HG03103 (cell line): ENCODE results near the gene PDCD6IP.

Source experiments
- ATAC-seq: cut with Tn5 transposase; IDR thresholded peaks from one replicate; pipeline ENCODE4 v1.9.1; 2021; ENCODE audit warnings: low read depth; ENCODE audit not compliant: unreplicated experiment

PDCD6IP gene

GRCh38 chr3:33885496-33885895 is 87.1 kb downstream of the PDCD6IP start:
- no peak for ATAC-seq

- ATAC-seq = no peak
Measured at GRCh38 chr3:33886015-33886414, 87.6 kb downstream of the PDCD6IP start.

- no peak for ATAC-seq
Measured at GRCh38 chr3:33887478-33887877, 89.0 kb downstream of the PDCD6IP start.

- no peak for ATAC-seq
Measured at GRCh38 chr3:33889394-33890039, 91.1 kb downstream of the PDCD6IP start.

- ATAC-seq = no peak
Measured at GRCh38 chr3:33892655-33893054, 94.2 kb downstream of the PDCD6IP start.

- no peak for ATAC-seq
Measured at GRCh38 chr3:33895658-33896057, 97.2 kb downstream of the PDCD6IP start.

GRCh38 chr3:33897306-33897705 is 98.9 kb downstream of the PDCD6IP start:
- ATAC-seq = no peak

- ATAC-seq = no peak
Measured at GRCh38 chr3:33898901-33899300, 100.5 kb downstream of the PDCD6IP start.

GRCh38 chr3:33900440-33900808 is 102.0 kb downstream of the PDCD6IP start:
- ATAC-seq = no peak

- ATAC-seq = no peak
Measured at GRCh38 chr3:33900809-33901505, 102.5 kb downstream of the PDCD6IP start.

- no peak for ATAC-seq
Measured at GRCh38 chr3:33901862-33902563, 103.6 kb downstream of the PDCD6IP start.

GRCh38 chr3:33904730-33905129 is 106.3 kb downstream of the PDCD6IP start:
- ATAC-seq = no peak

GRCh38 chr3:33908250-33908851 is 109.9 kb downstream of the PDCD6IP start:
- no peak for ATAC-seq

GRCh38 chr3:33909547-33909946 is 111.1 kb downstream of the PDCD6IP start:
- no peak for ATAC-seq

- no peak for ATAC-seq
Measured at GRCh38 chr3:33910031-33910430, 111.6 kb downstream of the PDCD6IP start.

GRCh38 chr3:33911525-33912322 is 113.3 kb downstream of the PDCD6IP start:
- ATAC-seq = no peak

- ATAC-seq = no peak
Measured at GRCh38 chr3:33914212-33914611, 115.8 kb downstream of the PDCD6IP start.

- ATAC-seq = no peak
Measured at GRCh38 chr3:33914731-33915379, 116.4 kb downstream of the PDCD6IP start.

GRCh38 chr3:33915796-33916546 is 117.5 kb downstream of the PDCD6IP start:
- ATAC-seq = no peak
